Measurements from ENCODE around the gene TRPC4.

- TF ChIP-seq CTCF (IDR thresholded peaks at IDR 0.05) (no peak), SP1 (CRISPR knock-in tag; conservative IDR thresholded peaks at IDR 0.05) (no peak)
These were observed 168.3 kb downstream of the TRPC4 start for GRCh38 chr13:37701306-37701705.

Data from WTC11 (cell line).